GM19438 (cell line): ENCODE measurements around the gene SGSH.

Experiments
- ATAC-seq: cut with Tn5 transposase; IDR thresholded peaks from one replicate; pipeline ENCODE4 v1.9.1; 2021; ENCODE audit warnings: low read depth; ENCODE audit not compliant: unreplicated experiment

Gene SGSH

DNA sequence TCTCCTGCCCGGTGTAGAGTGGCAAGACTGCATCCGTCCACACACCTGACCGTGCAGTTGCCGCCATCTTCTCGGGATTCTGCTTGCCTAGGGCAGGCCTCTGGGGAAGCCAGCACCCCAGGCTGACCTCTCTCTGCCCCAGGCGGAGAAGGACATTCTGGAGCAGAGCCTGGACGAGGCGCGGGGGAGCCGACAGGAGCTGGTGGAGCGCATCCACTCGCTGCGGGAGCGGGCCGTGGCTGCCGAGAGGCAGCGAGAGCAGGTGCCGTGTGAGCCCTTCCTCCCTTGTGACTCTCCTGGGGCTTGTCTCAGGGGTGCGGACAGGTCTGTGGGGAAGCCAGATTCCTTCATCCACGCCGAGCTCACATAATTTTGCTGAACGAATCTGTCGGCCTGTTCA lies 30.5 kb downstream of the SGSH start:
- ATAC-seq: no peak

DNA sequence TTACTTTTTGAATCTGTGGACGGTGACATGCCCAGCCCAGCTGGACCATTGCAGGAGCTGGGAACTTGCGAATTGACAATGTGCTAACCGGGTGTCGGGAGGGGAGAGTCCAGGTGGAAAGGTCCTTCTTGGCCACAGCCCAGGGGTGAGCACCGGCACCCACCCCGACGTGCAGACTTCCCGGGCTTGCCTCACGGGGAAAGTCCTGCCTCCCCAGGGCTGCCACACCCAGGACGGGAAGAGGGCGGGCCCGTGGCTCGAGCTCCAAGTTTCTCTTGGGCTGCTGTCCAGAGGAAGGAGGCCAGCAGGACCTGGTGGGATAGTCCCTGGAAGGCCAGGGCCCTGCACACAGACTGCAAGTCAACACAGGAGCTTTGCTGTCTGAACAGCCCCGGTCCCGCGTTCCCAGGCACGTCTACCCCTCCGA lies 32.6 kb downstream of the SGSH start:
- no peak for ATAC-seq

DNA sequence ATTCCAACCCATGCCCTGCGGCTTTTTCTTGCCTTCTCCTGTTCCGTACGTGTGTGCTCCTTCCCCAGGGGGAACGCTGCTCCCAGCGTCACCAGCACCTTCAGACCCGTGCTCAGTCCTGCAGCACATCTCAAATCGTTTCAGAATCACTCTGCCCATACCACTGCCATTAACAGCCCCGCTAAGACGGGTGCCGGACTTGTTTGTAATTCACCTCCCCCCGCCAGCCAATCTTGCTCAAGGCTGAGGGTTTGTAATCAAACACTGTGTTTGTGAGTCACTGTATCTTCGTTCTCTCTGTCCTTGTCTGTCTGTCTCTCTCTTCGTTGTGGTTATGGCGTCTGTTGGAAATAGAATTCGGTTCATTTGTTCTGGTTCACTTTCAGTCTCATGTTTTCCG lies 33.0 kb downstream of the SGSH start:
- ATAC-seq: no peak

DNA sequence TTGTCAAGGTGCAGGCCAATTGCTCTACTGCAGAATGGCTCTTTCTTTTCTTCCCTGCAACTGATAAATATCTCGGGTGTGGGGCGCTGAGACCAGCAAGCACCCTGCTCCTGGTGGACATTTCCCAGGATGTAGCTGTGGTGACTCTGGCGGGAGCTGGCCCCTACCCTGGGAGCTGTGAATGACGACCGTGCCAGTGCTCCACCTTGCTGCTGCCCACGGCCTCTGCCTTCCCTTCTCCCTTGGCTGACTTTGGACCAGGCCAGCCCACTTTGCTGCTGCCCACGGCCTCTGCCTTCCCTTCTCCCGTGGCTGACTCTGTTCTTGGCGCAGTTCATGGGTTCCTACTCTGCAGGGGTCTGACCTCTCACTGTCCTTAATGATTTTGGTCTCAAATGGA lies 34.2 kb downstream of the SGSH start:
- no peak for ATAC-seq

DNA sequence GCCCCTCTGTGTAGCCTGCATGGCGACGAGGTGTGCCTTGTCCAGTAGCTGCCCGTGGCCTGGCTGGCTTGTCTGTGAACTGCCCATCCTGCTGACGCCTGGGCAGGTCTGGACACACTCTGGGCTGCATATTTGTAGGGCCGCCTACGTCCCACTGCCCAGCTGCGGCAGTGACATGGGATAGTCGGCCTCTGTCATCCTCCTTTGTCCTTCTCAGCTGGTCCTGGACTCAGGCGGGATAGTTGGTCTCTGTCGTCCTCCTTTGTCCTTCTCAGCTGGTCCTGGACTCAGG lies 35.8 kb downstream of the SGSH start:
- ATAC-seq: no peak

DNA sequence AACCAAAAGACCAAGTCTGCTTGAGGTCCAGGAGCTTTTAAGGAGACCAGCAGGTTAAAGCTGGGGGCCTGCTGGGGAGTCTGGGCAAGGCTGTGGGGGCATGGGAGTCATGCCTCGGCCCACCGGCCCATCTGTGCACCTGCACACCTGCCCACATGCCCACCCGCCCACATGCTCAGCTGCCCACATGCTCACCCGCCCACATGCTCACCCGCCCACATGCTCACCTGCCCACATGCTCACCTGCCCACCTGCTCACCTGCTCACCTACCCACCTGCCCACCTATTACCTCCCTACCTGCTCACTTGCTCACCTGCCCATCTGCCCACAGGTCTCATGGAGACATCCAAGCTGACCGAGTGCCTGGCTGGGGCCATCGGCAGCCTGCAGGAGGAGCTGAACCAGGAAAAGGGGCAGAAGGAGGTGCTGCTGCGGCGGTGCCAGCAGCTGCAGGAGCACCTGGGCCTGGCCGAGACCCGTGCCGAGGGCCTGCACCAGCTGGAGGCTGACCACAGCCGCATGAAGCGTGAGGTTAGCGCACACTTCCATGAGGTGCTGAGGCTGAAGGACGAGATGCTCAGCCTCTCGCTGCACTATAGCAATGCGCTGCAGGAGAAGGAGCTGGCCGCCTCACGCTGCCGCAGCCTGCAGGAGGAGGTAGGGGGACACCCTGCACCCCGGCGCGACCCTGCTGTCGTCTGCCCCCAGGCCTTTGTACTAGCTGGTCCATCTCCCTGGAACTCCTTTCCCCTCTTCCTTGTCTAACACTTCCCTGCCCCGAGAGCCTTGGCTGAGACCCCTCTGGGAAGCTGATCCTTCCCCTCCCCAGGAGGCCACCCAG lies 36.3 kb downstream of the SGSH start:
- no peak for ATAC-seq

DNA sequence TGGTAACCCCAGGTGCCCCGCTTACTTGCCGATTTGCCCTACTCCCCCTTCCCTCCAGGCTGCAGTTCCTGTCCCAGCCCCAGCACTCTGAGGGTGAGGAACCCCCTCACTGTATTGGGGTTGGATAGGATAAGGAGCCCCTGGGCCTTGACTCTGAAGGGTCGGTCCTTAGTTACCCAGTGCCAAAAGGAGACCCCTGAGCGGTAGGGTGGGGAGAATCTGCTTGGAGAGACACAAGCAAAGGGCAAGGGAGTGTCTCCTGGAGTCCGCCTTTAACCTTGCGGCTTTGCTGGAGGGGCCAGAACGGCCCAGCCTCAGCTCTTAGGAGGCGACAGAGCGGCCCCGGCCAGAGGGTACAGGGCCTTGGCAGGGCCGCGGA lies 37.3 kb downstream of the SGSH start:
- no peak for ATAC-seq

DNA sequence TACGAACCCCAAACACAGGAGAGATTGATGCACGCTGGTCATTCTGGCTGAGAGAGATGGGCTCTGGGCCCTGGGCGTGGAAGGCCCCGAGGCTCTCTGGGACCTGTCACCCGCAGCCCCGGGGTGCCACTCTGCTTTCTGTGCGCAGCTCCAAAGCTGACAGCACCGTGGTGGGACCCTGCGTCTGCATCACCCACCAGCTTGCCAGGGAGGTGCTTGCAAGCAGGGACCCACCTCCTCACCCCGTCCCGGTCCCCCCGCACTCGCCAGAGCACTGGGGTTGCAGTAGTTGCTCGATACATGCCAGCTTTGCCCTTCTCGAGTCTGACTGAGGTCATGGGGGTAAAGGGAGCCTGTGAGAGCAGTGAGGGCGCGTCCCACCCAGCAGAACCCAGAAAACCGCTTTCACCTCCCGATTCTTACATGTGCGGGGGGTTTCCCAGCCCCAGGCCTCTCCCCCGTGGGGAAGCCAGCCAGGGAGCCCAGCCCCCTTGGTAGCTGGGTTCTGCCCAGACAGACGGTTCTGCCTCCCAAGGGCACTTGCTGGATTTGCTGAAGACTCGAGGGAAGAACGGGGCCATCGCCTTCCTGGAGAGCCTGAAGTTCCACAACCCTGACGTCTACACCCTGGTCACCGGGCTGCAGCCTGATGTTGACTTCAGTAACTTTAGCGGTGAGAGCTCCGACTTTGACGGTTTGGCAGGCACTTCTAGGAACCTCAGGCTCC lies 37.9 kb downstream of the SGSH start:
- ATAC-seq: no peak

DNA sequence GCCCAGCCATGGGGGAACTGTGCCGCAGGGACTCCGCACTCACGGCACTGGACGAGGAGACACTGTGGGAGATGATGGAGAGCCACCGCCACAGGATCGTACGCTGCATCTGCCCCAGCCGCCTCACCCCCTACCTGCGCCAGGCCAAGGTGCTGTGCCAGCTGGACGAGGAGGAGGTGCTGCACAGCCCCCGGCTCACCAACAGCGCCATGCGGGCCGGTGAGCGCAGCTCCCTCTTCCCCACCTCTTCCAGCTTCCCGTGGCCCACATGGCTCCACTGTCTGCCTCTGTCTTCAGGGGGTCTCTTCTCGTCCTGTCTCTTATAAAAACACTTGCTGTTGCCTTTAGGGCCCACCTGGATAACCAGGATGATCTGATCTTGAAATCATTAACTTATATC lies 38.7 kb downstream of the SGSH start:
- ATAC-seq: no peak

DNA sequence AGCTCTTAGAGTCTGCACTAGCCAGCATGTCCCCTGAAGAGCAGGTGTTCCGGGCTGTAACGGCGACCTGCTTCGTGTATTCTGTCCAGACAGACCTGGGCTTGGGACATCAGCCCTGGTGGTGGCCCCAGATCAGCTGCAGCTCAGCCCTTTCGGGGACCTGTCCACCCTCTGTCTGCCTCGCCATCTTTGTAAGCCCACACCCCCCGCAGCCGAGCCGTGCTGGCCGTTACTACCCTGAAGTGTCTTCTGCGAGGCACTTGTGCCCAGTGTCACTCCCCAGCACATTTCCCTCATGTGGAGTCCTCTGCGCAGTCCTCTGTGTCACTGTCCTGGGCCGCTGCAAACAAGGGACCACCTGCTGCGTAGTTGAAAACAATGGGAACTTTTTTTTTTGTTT lies 39.9 kb downstream of the SGSH start:
- no peak for ATAC-seq

DNA sequence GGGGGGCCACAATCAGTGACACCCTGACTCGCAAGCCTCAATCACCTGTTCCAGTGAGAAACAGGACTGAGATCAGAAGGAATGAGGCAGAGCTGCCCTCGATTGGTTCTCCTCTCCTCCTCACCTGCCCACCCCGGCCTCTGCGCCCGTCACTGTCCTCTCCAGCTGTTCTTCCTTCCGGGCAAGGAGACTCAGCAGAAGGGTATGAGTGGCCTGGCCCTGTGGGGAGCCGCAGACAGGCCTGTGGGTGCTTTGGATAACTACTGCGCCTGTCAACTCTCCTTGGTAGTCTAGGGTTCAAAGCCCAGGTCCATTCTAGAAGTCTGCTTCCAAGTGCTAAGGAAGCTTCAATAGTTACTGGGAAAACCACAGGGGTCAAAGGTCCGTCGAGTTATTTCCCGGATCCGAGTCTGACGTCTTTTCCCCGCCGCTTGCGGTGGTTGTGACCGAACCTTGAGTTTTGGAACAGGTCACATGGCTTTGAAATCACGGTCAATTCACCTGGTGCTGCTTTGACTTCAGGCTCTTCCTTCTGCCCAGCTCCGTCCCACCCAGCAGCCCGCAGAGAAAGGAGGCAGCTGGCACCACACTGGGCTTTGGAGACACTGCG lies 42.0 kb downstream of the SGSH start:
- ATAC-seq: no peak

DNA sequence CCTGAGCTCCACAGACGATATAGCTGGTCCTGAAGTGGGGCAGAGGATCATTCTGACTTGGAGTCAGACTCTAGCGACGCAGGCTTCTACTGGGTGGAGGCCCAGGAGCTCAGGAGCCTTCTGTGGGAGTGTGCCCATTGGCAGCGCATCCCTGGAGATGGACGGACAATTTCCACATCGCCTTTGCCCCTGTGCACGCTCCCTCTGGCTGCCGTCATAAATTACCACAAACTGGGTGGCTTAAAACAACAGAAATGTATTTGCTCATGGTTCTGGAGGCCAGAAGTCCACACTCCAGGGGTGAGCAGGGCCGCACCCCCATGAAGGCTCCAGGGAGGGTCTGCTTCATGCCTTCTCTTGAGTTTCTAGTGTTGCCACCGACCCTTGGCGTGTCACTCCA lies 43.4 kb downstream of the SGSH start:
- no peak for ATAC-seq

DNA sequence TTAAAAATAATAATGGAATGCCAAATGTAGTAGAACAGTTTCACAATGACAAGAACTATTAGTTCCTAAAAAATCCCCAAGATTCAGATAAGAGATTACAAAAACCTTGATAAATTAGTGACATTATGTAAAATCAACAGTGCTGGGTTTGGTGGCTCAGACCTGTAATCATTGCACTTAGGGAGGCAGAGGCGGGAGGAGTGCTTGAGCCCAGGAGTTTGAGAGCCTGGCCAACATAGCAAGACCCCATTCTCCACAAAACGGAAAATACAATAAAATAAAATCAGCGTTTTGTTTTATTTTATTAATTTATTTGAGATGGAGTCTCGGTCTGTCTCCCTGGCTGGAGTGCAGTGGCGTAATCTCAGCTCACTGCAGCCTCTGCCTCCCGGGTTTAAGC lies 46.2 kb downstream of the SGSH start:
- no peak for ATAC-seq

DNA sequence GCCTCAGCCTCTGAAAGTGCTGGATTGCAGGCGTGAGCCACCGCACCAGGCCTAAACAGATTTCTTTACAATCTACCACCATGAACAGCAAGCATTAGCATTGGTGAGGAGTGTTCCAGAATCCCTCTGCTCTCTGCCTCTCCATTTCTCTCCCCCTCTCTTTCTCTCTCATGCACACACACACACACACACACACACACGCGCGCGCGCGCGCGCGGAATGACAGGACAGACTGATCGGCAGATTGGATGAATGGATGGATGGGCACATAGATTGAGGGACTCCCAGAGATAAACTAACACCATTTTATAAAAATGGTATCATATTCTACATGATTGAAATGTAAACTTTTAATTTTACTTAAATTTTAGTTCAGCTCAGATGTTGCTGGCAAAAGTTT lies 47.0 kb downstream of the SGSH start:
- ATAC-seq: no peak

DNA sequence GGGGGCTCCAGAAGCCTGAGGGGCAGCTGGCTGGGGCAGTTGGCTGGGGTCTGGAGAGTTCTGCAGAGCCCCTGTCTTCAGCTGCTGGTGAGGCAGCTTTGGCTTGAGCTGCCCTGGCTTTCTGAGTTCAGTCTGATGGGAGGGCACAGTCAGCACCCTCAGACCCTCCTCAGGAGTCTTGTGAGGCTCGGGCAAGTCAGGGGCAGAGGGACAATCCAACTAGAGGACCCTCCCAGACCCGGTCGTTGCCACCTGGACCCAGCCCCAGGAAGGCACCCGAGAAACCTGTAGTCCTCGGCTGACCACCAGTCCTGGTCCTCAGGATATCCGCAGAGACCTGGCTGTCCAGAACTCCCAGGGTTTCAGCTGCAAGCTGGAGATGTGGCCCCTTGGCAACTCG lies 48.5 kb downstream of the SGSH start:
- ATAC-seq: no peak

DNA sequence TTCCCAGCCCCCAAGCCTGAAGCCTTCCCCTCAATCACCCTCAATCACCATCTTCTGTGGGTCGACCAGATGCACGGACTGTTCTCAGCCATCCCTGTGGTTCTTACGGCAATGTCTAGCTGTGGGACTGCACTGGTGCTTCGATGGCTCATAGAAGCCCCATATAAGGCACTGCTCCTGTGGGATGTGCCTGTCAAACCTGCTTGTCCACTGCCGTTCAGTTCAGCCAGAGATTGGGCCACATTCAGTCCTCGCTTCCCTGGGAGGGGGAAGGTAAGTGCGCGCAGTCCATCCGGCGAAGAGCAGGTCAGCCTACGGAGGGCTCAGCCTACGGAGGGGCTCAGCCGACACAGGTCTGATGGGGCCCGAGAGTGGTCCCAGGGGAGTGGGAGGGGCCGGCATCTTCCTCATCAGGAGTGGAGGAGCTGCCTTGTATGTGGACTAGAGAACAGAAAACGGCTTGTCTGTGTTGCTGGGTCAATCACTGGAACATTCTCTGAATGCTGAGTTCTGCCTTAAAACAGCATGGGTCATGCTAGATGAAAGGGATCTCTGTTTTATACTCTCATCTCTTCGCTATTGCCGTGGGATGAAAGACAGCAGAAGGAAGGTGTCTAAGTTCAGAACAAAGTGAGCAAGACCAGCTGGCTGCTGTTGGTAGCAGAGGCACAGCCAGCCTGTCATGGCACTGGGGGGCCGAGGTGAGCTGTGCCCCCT lies 50.2 kb downstream of the SGSH start, which contains the start of gene CARD14:
Gene CARD14 (plus strand): TSS at position 247 of the 717 bp plus-strand sequence. CDS start 11,409 bp downstream, outside the sequence.
- ATAC-seq: no peak

DNA sequence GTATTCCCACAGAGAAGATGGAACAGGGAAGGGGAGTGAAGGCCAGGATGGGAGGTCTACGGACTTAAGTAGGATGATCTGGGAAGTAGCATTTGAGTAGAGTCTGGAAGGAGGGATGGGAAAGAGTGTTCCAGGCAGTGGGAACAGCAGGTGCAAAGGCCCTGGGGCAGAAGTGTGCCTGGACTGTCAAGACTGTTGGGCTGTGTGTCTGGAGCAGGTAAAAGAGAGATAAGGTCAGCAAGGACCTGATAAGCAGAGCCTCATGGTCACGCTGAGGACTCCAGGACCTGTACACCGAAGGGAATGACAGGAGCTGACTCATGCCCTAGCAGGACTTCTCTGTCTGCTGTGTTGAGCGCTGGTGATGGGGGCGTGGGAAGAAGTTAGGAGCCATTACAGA lies 51.0 kb downstream of the SGSH start:
- no peak for ATAC-seq

DNA sequence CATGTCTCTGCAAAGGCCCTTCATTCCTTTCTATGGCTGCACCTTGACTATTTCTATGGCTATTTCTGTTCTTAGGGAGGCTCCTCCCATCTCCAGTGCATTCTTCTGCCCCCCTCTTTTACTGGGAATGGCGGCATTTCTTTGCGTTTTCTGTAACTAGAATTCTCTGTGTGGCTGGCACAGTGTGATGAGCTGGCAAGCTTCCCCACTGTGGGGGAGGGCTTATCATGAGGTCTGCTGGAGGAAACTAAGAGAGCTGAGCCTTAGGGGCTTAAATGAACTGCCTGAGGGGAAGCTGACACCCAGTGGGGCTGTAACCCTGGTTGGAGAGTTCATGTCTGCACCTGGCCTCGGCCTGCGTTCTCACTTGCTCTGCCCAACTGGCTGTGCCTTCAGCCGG lies 51.8 kb downstream of the SGSH start:
- no peak for ATAC-seq

DNA sequence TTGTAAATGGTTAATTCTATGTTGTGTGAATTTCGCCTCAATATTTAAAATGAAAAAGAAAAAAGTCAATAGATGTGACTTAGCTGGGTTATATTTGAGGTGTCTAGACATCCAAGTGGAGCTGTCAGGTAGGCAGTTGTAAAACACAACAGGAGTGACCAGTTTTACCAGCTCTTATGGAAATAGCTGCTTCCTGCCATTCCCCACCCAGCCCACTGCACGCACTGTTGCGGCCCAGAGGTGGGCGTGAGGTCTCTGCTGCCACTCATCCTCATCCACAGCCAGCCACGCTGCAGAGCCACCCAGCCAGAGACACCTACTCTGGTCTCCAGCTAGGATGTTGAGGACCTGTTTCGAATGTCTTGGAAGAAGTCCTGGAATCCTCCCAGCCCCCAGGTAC lies 53.7 kb downstream of the SGSH start:
- no peak for ATAC-seq

DNA sequence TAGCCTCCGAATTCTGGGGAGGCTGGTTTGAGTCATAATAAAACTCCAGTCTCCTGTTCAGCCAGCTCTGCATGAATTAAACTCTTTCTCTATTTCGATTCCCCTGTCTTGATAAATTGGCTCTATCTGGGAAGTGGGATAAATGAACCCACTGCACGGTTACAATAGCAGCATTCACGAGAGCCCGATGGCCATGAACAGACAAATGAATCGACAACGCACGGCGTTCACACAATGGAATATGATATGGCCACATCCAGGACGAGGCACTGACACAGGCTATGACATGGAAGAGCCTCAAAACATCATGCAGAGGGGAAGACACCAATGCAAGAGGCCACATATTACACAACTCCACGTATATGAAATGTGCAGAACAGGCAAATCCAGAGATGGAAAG lies 55.9 kb downstream of the SGSH start:
- no peak for ATAC-seq

DNA sequence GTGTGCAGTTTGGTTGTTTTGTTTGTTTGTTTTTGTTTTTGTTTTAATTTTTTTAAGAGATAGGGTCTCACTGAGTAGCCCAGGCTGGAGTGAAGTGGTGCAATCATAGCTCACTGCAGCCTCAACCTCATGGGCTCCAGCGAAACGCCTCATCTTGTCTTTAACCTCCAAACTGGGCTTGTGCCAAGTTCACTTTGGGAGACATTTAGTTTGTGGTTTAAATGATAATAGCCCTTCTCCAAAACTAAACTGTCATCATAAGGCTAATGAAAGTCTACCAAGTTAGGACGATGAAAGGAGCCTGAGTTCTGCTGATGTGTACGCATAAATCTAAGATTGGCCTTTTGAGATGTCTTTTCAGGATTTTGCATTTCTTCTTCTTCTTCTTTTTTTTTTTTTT lies 56.8 kb downstream of the SGSH start:
- ATAC-seq: no peak
